ENCODE measurements around the gene KASH5. TPM values are rescaled to one million over a fixed set of nuclear protein-coding genes. Genes with fewer than 3 reads are reported as not detected.

KASH5 gene
- total and polyA plus RNA-seq, 2 of the 4 experiments (the other 2 are of a cell fraction), result not detected

DNA sequence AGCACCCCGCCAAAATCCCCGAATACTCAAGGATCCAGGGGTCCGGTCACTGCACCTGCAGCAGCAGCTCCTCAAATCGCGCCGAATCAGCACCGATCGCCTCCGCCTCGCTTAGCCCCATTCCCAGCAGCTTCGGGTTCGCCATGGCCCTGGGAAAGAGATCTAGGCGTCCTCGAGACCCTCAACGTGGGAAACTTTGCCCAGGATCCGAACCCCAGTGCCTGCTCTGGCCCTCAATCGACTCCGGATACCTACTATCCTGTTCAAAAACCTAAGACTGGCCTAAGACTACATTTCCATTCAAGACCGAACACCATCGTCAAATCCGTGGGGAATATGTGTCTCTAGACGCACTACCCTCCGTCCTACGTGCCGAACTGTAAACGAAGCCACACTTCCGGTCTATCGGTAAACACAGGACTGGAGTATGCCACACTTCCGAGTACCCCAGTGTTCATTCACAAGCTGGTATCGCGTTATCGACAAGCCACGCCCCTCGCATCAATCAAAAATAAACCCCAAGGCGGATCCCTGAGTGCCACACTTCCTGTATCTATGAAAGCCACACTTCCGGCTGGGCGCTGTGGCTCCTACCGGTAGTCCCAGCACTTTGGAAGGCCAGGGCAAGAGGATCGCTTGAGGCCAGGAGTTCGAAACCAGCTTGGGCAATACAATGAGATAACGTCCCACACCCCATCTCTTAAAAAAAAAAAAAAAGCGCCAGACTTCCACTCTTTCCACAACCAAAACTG lies 63.6 kb downstream of the KASH5 start, which contains the start of gene PIH1D1 (continued):
- TF ChIP-seq, protein P1, sequence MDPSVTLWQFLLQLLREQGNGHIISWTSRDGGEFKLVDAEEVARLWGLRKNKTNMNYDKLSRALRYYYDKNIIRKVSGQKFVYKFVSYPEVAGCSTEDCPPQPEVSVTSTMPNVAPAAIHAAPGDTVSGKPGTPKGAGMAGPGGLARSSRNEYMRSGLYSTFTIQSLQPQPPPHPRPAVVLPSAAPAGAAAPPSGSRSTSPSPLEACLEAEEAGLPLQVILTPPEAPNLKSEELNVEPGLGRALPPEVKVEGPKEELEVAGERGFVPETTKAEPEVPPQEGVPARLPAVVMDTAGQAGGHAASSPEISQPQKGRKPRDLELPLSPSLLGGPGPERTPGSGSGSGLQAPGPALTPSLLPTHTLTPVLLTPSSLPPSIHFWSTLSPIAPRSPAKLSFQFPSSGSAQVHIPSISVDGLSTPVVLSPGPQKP (IDR thresholded peaks at IDR 0.05; ENCODE audit: borderline replicate concordance, low read depth, low read length), result no peak

Measured in IMR-90 (cell line).